GM12872 (cell line): Measurements from ENCODE around the gene XRCC1.

ENCODE experiments used
- CTCF ChIP-seq: IDR thresholded peaks from 3 replicates; pipeline ENCODE4 v1.5.1; 2011; ENCODE audit warnings: low read depth, mild to moderate bottlenecking, low read length, moderate library complexity; ENCODE audit not compliant: insufficient read depth

Gene XRCC1

GRCh38 chr19:43581467-43581866, 6.1 kb upstream of the XRCC1 start:
- no peak for TF ChIP-seq CTCF

GRCh38 chr19:43578787-43579186, 3.5 kb upstream of the XRCC1 start:
- TF ChIP-seq CTCF: no peak

DNA sequence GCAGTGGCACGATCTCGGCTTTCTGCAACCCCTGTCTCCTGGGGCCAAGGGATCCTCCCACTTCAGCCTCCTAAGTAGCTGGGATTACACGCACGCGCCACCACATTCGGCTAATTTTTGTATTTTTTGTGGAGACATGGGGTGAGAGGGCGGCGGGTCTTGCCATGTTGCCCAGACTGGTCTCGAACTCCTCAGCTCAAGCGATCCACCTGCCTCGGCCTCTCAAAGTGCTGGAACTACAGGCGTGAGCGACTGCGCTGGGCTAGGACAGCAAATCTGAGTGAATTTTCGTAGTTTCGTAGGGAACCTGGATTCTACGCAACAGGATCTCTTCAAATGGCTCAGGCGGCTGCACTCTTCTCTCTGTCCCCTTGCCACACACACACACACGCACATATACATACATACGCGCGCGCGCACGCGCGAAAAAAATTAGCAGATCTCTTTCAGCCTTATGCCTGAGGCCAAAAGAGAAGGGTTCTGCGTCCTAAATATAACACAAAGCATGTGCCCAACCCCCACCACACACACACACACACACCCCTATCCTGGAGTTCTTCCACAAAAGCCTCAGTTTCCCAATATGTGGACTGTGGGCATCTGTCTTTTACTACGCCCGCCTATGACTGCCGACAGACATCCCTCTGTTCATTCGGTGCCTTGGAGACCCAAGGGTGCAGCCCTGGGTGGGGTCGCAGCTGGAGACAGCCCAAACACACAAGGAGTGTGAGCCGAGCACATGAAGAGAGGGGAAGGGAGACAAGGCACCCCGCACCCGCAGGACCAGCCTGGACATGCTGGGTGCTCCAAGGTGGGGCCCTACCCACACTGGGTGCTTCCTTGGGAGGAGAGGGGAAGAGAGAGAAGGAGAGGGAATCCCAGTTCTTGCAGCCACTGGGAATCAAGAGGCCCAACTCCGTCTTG, 890 bp upstream of the XRCC1 start:
- TF ChIP-seq CTCF: no peak

DNA sequence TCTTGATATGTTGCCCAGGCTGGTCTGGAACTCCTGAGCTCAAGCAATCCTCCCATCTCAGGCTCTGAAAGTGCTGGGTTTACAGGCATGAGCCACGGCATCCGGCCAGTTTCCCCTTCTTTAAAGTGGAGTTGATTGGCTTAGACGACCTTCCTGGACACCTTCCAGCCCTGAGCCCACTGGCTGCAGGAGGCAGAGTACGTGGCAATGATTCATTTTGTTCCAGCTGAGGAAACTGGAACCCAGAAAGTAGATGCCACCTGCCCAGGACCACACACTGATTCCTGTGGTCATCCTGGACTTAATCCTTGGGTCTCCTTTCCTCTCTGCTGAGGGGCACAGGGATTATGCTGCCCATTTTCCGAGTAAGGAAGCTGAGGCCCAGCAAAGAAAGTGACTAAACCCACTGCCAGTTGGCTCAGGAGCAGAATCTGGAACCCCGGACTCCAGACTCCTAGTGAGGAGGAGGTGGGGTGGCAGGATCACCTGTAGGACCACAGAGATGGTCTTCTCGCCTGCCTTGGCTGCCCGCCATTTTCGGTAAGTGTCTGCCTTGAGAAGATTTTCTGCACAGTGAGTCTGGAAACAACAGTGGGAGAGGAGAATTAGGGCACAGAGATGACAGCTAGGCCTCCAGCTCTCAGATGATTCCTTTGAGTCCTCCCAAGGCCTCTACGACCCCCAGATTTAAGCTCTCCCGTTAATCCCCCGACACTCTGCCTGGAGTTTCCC, 737 bp downstream of the XRCC1 start:
- no peak for TF ChIP-seq CTCF

DNA sequence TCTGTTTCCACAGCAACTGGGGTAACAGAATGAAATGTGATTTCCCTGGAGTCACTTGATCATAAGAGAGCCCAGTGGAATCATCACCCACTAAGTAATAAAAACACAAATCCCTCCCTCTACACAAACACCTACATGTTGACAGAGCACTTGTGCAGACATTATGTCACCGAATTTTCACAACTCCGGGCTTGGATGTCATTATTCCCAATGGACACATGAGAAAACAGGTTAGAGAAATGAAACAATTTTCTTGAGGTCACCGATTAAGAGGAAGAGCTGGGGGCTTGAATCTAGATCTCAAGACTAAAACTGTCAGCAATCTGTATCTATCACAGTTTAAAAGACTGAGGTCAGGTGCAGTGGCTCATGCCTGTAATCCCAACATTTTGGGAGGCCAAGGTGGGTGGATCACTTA, 3.1 kb downstream of the XRCC1 start:
- TF ChIP-seq CTCF: no peak

DNA sequence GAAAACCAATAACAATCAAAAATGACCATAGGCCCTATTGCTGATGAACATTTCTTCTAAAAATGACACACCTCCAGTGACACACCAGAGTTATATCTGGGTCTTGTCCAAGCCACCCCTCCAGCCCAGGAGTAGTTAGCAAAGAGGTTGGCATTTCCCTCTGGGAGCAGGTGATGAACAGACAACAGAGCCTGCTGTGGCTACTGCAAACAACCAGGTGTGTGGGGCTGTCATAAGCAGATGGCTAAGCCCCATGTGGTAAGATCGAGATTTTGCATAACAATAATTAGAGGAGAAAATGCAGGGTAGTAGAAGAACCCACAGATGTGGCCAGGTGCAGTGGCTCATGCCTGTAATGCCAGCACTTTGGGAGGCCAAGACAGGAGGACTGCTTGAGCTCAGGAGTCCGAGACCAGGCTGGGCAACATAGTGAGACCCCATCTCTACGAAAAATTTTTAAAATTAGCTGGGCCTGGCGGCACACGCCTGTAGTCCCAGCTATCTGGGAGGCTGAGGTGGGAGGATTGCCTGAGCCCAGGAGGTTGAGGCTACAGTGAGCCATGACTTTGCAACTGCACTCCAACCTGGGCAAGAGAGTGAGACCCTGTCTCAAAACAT, 5.0 kb downstream of the XRCC1 start:
- TF ChIP-seq CTCF: 0 out of 3 replicates have a peak, but pooled peaks have one; percentile 6

GRCh38 chr19:43569657-43570056, 5.7 kb downstream of the XRCC1 start:
- TF ChIP-seq CTCF: no peak
